IPS DF 6.9 (cell line): ENCODE measurements around the gene SH3TC1.

Experiments
- DNase-seq: peaks from one replicate; pipeline ENCODE4 v3.0.0-alpha.2; 2013; ENCODE audit warnings: low read depth, low spot score
- H3K27ac ChIP-seq: one replicate; pipeline ENCODE4 v1.5.1; 2013; ENCODE audit warnings: low read length, control low read depth
- H3K27me3 ChIP-seq: 2 replicates; pipeline ENCODE4 v1.6.1; 2013; ENCODE audit warnings: mild to moderate bottlenecking, low read length; ENCODE audit not compliant: control insufficient read depth, insufficient read depth
- H3K36me3 ChIP-seq: 2 replicates; pipeline ENCODE4 v1.6.1; 2013; ENCODE audit warnings: low read length; ENCODE audit not compliant: control insufficient read depth, insufficient read depth
- H3K4me1 ChIP-seq: 2 replicates; pipeline ENCODE4 v1.6.1; 2013; ENCODE audit warnings: low read length; ENCODE audit not compliant: control insufficient read depth, insufficient read depth
- H3K4me3 ChIP-seq: 2 replicates; pipeline ENCODE4 v1.5.1; 2013; ENCODE audit warnings: mild to moderate bottlenecking, low read length
- H3K9me3 ChIP-seq: 2 replicates; pipeline ENCODE4 v1.6.1; 2013; ENCODE audit warnings: low read length, inconsistent platforms; ENCODE audit not compliant: control insufficient read depth, insufficient read depth
- WGBS: extraction: QIAGEN DNeasy Blood & Tissue Kit; methylation state at CpG from one replicate; pipeline ENCODE4 v1.1.7; 2013; ENCODE audit warnings: mixed read lengths, missing lambda C conversion rate; ENCODE audit not compliant: insufficient read length, insufficient coverage; 5-methylcytosine and 5-hydroxymethylcytosine counted together

The SH3TC1 gene

GRCh38 chr4:8255698-8256441, 56.8 kb downstream of the SH3TC1 start:
- Histone ChIP-seq H3K9me3 (no peaks in the 10 kb centered on the region), H3K4me3 (no peak overlapping the region), H3K4me1 (no peaks in the 10 kb centered on the region), H3K27ac (no peak overlapping the region), H3K36me3 (no peaks in the 10 kb centered on the region), H3K27me3 (no peaks in the 10 kb centered on the region)
- no peak for DNase-seq
- no CpG with 5 or more reads among the region's 14 CpGs for WGBS

GRCh38 chr4:8257854-8258253, 58.8 kb downstream of the SH3TC1 start:
- Histone ChIP-seq H3K4me3 (no peak overlapping the region), H3K4me1 (no peaks in the 10 kb centered on the region), H3K27ac (no peak overlapping the region), H3K27me3 (no peaks in the 10 kb centered on the region), H3K36me3 (no peaks in the 10 kb centered on the region), H3K9me3 (no peaks in the 10 kb centered on the region)
- no peak for DNase-seq
- WGBS, result no CpG with 5 or more reads among the region's 4 CpGs

GRCh38 chr4:8258552-8259212, 59.6 kb downstream of the SH3TC1 start:
- Histone ChIP-seq H3K4me1 (no peaks in the 10 kb centered on the region), H3K9me3 (no peaks in the 10 kb centered on the region), H3K27me3 (no peaks in the 10 kb centered on the region), H3K36me3 (no peaks in the 10 kb centered on the region), H3K27ac (no peak overlapping the region), H3K4me3 (no peak overlapping the region)
- WGBS, result no CpG with 5 or more reads among the region's 13 CpGs
- no peak for DNase-seq

GRCh38 chr4:8259743-8260430, 60.8 kb downstream of the SH3TC1 start:
- no peaks in the 10 kb centered on the region for H3K27me3 ChIP-seq
- WGBS, result no CpG with 5 or more reads among the region's 11 CpGs
- no peaks in the 10 kb centered on the region for H3K9me3 ChIP-seq
- no peak overlapping the region for H3K27ac ChIP-seq
- no peak overlapping the region for H3K4me3 ChIP-seq
- H3K4me1 ChIP-seq, result no peaks in the 10 kb centered on the region; the same call in 1 of the 2 replicates
- DNase-seq, result no peak
- no peaks in the 10 kb centered on the region for H3K36me3 ChIP-seq

- H3K36me3 ChIP-seq, result no peaks in the 10 kb centered on the region
- H3K4me3 ChIP-seq, result no peak overlapping the region
- DNase-seq, result no peak
- no peaks in the 10 kb centered on the region; the same call in 1 of the 2 replicates for H3K4me1 ChIP-seq
- no CpG with 5 or more reads among the region's 13 CpGs for WGBS
- no peaks in the 10 kb centered on the region for H3K9me3 ChIP-seq
- no peaks in the 10 kb centered on the region for H3K27me3 ChIP-seq
- no peak overlapping the region for H3K27ac ChIP-seq
Observed at GRCh38 chr4:8260656-8261111, 61.6 kb downstream of the SH3TC1 start.

DNA sequence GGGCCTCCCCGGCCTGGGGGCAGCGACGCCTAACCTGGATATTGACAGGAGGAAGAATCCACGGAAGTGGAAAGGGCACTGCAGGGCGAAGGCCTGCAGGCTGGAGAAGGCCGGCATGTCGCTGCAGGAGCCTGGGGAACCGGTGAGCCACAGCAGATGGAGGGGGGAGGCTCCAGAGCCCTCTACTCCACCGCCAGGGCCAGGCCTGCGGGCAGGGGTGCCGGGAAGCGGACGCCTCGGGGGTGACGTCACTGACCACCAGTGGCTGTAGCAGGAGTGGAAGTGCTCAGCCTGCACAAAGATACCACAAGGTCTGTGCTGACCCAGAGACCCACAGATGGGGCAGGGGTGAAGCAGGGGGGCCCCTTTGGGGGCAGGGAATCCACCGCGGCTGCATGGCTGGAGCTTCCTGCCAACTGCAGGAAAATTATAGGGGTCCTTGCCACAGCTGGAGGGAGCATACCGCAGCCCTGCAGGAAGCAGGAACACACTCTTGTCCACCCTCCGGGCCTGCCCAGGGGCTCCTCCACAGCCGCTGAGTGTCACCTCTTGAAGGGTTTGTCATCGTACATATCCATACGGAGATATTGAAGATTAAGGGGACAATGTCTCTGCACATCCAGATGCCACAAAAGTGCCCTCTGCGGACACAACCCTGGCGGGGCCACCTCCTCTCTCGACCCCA, 62.9 kb downstream of the SH3TC1 start:
- DNase-seq, result no peak
- no CpG with 5 or more reads among the region's 25 CpGs for WGBS

DNA sequence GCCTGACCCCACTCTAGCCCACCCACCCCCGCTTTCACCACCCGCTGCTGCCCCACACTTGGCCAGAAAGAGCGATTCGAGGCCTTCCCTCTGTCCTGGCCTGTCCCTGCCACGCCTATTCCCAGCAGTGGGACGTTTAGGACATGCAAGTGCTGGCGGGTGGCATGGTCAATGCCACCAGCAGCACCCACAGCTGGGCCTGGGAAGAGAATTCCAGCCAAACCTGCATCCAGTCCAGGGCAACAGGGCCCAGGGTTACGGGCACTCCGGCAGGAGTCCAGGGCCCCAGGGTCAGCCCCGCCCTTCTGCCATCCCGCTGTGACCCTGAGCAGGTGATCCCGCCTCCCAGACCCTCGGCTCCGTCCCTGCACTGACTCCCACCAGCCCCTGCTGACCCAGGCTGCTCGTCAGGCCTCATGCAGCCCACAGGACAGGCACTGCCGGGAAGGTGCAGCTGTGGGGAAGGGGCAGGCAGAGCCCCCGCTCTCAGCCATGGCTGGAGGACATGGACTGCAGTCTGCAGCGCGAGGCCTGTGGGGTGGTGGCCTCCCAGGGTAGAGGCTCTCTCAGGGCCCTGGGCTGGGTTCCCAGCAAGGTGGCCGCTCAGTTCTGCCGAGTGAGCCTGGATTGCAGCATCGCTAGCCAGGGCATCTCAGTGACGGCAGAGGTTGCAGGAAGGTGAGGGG, 63.7 kb downstream of the SH3TC1 start:
- no CpG with 5 or more reads among the region's 23 CpGs for WGBS
- no peaks in the 10 kb centered on the region for H3K27me3 ChIP-seq

More for the DNA sequence above, 62.9 kb downstream of the SH3TC1 start:
- Histone ChIP-seq H3K27me3 (no peaks in the 10 kb centered on the region), H3K27ac (no peak overlapping the region), H3K9me3 (no peaks in the 10 kb centered on the region), H3K36me3 (no peaks in the 10 kb centered on the region), H3K4me1 (no peaks in the 10 kb centered on the region; the same call in 1 of the 2 replicates), H3K4me3 (no peak overlapping the region)

DNA sequence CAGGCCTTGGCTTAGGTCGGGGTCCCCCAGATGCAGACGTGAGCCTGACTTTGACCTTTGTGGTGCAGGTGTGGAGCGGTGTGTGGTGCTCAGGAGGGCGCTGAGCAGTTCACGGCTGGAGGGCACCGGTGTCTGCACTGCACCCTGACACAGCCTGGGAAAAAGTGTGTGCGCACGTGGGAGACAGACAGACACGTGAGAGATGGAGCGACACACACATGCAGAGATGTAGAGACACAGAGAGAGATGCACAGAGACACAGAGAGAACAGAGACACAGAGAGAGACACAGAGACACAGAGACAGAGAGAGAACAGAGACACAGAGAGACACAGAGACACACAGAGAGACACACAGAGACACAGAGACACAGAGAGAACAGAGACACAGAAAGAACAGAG, 64.3 kb downstream of the SH3TC1 start:
- no peak overlapping the region for H3K27ac ChIP-seq
- H3K4me3 ChIP-seq, result no peak overlapping the region
- no peaks in the 10 kb centered on the region; the same call in 1 of the 2 replicates for H3K4me1 ChIP-seq
- H3K27me3 ChIP-seq, result no peaks in the 10 kb centered on the region
- H3K9me3 ChIP-seq, result no peaks in the 10 kb centered on the region
- H3K36me3 ChIP-seq, result no peaks in the 10 kb centered on the region
- DNase-seq, result no peak
- WGBS, result no CpG with 5 or more reads among the region's 10 CpGs

More for the DNA sequence above, 63.7 kb downstream of the SH3TC1 start:
- H3K27ac ChIP-seq, result no peak overlapping the region
- no peaks in the 10 kb centered on the region for H3K36me3 ChIP-seq
- H3K4me1 ChIP-seq, result no peaks in the 10 kb centered on the region; the same call in 1 of the 2 replicates
- DNase-seq, result no peak
- no peak overlapping the region for H3K4me3 ChIP-seq
- H3K9me3 ChIP-seq, result no peaks in the 10 kb centered on the region

- Histone ChIP-seq H3K36me3 (no peaks in the 10 kb centered on the region), H3K27ac (no peak overlapping the region), H3K4me3 (no peak overlapping the region), H3K4me1 (no peaks in the 10 kb centered on the region; the same call in 1 of the 2 replicates), H3K9me3 (no peaks in the 10 kb centered on the region), H3K27me3 (no peaks in the 10 kb centered on the region)
- no peak for DNase-seq
- WGBS, result no CpG with 5 or more reads among the region's 14 CpGs
Observed at GRCh38 chr4:8264106-8264505, 65.0 kb downstream of the SH3TC1 start.
